Natural killer cell (primary cell): Measurements from ENCODE around the gene GZF1. TPM values are rescaled to one million over a fixed set of nuclear protein-coding genes. Genes with fewer than 3 reads are reported as not detected.

Experiments
- ATAC-seq, 3 donors: fragments of 150-1000 bp in 2 of 3; fragments of 200-7000 bp in 1 of 3; cut with Tn5 transposase; 1 replicate in 1 of 3; 2 replicates in 2 of 3; pipeline ENCODE4 v1.10.0; 2021; ENCODE audit warnings: mild to moderate bottlenecking in 2 of 3, moderate library complexity in 2 of 3
- DNase-seq, 2 donors: peaks; one replicate each; pipeline versions ENCODE4 v3.0.0 to v3.0.0-alpha.2; 2013 to 2021; ENCODE audit warnings: mixed read lengths in 1 of 2
- H3K27ac ChIP-seq: one replicate; pipeline ENCODE4 v1.5.1; 2013; ENCODE audit warnings: mild to moderate bottlenecking, low read length
- H3K27me3 ChIP-seq: one replicate; pipeline ENCODE4 v1.6.1; 2013; ENCODE audit warnings: low read length; ENCODE audit not compliant: control insufficient read depth, insufficient read depth
- H3K36me3 ChIP-seq: one replicate; pipeline ENCODE4 v1.6.1; 2013; ENCODE audit warnings: low read length; ENCODE audit not compliant: control insufficient read depth, insufficient read depth
- H3K4me1 ChIP-seq: one replicate; pipeline ENCODE4 v1.6.1; 2013; ENCODE audit warnings: low read length; ENCODE audit not compliant: control insufficient read depth, insufficient read depth
- H3K4me3 ChIP-seq: one replicate; pipeline ENCODE4 v1.5.1; 2013; ENCODE audit warnings: low read length
- H3K9me3 ChIP-seq: one replicate; pipeline ENCODE4 v1.6.1; 2013; ENCODE audit warnings: low read length; ENCODE audit not compliant: control insufficient read depth, insufficient read depth
- H3K27ac Mint-ChIP-seq, 2 donors: one replicate each; pipeline ENCODE4 v1.8.0; 2022; ENCODE audit warnings: mild to moderate bottlenecking in 2 of 2, mixed read lengths in 2 of 2, moderate library complexity in 1 of 2
- H3K27me3 Mint-ChIP-seq, 2 donors: one replicate each; pipeline ENCODE4 v1.8.0; 2022; ENCODE audit warnings: low read depth in 2 of 2, mixed read lengths in 2 of 2
- H3K36me3 Mint-ChIP-seq: one replicate; pipeline ENCODE4 v1.8.0; 2022; ENCODE audit warnings: mixed read lengths
- H3K4me1 Mint-ChIP-seq, 2 donors: one replicate each; pipeline ENCODE4 v1.8.0; 2022; ENCODE audit warnings: mixed read lengths in 2 of 2
- H3K4me3 Mint-ChIP-seq: one replicate; pipeline ENCODE4 v1.8.0; 2022; ENCODE audit warnings: mild to moderate bottlenecking, moderate library complexity, mixed read lengths
- H3K9me3 Mint-ChIP-seq, 2 donors: one replicate each; pipeline ENCODE4 v1.8.0; 2022; ENCODE audit warnings: mixed read lengths in 2 of 2
- WGBS: methylation state at CpG from one replicate; pipeline ENCODE4 v1.1.7; 2013; ENCODE audit warnings: missing lambda C conversion rate; ENCODE audit not compliant: insufficient coverage; 5-methylcytosine and 5-hydroxymethylcytosine counted together
- intact Hi-C: fragments of 100-400 bp; cut with micrococcal nuclease; formaldehyde crosslinking; loops from one replicate; pipeline ENCODE4 v1.14.2; 2022
- total RNA-seq, 4 donors: library from RNA; stranded (reverse); fragments of 120-200 nt in 1 of 4; gene quantifications; one replicate each; pipeline versions ENCODE4 v1.2.3 to v1.2.4, GENCODE V29; 2013 to 2022
- TF ChIP-seq, protein P1 (sequence below): fragments of 200-600 bp; IDR thresholded peaks from one replicate; pipeline ENCODE4 v1.8.0; 2022; ENCODE audit warnings: antibody characterized with exemption

Gene GZF1
- total RNA-seq, 3 donors from 2014 or later (not counting 1 experiment from before 2014, with no cell fraction given): 45.1 to 56.6 (median 45.9) TPM

DNA sequence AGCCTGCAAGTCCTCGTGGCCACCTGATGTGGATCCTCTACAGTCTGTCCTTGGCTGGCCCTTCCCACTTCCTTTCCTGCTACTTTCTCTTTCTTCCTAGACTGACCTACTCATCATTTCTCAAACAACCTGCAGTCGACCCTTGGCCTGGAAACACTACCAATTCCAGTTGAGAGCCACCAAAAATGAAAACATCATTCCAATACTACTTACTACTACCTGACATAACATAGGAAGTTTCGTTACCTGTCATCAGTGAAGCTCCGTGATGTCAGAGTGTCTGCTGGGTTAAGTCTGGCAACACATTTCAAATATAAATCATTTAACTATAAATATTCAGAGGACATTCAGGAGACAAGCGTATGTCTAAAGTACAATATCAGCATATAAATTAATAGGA lies 13.8 kb downstream of the GZF1 start:
- H3K36me3 Mint-ChIP-seq: no peaks in the 10 kb centered on the region
- no peaks in the 10 kb centered on the region for H3K9me3 Mint-ChIP-seq
- no peaks in the 10 kb centered on the region for H3K4me1 Mint-ChIP-seq
- H3K4me1 ChIP-seq: no peaks in the 10 kb centered on the region
- TF ChIP-seq, protein P1, sequence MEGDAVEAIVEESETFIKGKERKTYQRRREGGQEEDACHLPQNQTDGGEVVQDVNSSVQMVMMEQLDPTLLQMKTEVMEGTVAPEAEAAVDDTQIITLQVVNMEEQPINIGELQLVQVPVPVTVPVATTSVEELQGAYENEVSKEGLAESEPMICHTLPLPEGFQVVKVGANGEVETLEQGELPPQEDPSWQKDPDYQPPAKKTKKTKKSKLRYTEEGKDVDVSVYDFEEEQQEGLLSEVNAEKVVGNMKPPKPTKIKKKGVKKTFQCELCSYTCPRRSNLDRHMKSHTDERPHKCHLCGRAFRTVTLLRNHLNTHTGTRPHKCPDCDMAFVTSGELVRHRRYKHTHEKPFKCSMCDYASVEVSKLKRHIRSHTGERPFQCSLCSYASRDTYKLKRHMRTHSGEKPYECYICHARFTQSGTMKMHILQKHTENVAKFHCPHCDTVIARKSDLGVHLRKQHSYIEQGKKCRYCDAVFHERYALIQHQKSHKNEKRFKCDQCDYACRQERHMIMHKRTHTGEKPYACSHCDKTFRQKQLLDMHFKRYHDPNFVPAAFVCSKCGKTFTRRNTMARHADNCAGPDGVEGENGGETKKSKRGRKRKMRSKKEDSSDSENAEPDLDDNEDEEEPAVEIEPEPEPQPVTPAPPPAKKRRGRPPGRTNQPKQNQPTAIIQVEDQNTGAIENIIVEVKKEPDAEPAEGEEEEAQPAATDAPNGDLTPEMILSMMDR: no peak
- no peak overlapping the region for H3K27ac ChIP-seq
- intact Hi-C loops: no loop called here
- no peak overlapping the region for H3K27ac Mint-ChIP-seq
- peaks cover 66% of the 10 kb centered on the region for H3K36me3 ChIP-seq
- no peak overlapping the region for H3K4me3 Mint-ChIP-seq
- H3K4me3 ChIP-seq: no peak overlapping the region
- ATAC-seq (no peak), DNase-seq (no peak)
- 81% methylated on average over 4 of the region's 5 CpGs for WGBS
- no peaks in the 10 kb centered on the region for H3K27me3 Mint-ChIP-seq
- H3K27me3 ChIP-seq: no peaks in the 10 kb centered on the region
- no peaks in the 10 kb centered on the region for H3K9me3 ChIP-seq

DNA sequence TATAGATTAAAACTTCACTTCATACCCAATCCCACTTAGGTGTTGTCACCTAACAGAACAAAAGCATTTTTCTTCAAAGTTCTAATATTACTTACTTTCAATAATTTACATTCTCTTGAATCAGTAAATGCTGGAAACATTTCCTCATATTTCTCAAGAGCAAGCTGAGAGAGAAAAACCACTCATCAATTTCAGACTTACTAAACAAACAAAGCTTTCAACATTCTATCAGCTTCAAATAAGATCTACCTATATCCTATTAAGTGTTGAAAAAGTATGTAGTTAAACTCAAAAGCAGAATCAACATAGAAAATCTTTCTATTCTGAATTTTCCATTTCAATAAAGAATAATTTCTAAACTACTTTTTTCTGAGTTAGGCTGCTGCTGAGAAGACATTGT lies 17.8 kb downstream of the GZF1 start:
- Histone ChIP-seq H3K27ac (no peak overlapping the region), H3K27me3 (no peaks in the 10 kb centered on the region), H3K36me3 (peaks cover 39% of the 10 kb centered on the region), H3K4me1 (no peaks in the 10 kb centered on the region), H3K9me3 (no peaks in the 10 kb centered on the region), H3K4me3 (no peak overlapping the region)
- intact Hi-C loops: no loop called here
- Mint-ChIP-seq H3K36me3 (no peaks in the 10 kb centered on the region), H3K27me3 (no peaks in the 10 kb centered on the region), H3K4me3 (no peak overlapping the region), H3K4me1 (no peaks in the 10 kb centered on the region), H3K27ac (no peak overlapping the region), H3K9me3 (no peaks in the 10 kb centered on the region)
- DNase-seq (no peak), ATAC-seq (no peak)
- TF ChIP-seq, protein P1: no peak

DNA sequence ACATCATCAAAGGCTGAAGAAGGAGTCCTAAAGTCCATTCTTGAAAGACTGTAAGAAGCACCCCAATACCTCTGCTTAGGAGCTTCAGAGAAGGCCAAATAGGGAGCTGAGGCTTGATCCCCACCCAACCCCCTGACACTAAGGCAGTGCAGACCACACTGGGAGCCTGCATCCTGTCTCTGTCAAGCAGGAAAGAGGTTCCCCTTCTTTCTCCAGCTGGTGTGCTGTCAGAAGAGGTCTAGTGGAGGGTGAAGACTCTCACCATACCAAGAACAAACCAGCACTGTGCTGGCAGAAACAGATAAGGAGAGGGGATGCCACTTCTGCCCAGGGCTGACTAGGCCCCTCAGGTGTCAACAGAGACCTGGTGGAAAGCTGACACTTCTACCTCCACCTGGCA lies 19.9 kb downstream of the GZF1 start:
- peaks cover 0 to 4% of the 10 kb centered on the region in 2 donors for H3K4me1 Mint-ChIP-seq
- H3K4me3 Mint-ChIP-seq: no peak overlapping the region
- Histone ChIP-seq H3K27ac (no peak overlapping the region), H3K4me3 (no peak overlapping the region), H3K36me3 (peaks cover 22% of the 10 kb centered on the region), H3K4me1 (no peaks in the 10 kb centered on the region), H3K9me3 (no peaks in the 10 kb centered on the region), H3K27me3 (no peaks in the 10 kb centered on the region)
- ATAC-seq (no peak), DNase-seq (no peak)
- H3K27me3 Mint-ChIP-seq: no peaks in the 10 kb centered on the region
- no peaks in the 10 kb centered on the region for H3K36me3 Mint-ChIP-seq
- TF ChIP-seq, protein P1: no peak
- intact Hi-C loops: no loop called here
- H3K9me3 Mint-ChIP-seq: no peaks in the 10 kb centered on the region
- H3K27ac Mint-ChIP-seq: no peak overlapping the region

DNA sequence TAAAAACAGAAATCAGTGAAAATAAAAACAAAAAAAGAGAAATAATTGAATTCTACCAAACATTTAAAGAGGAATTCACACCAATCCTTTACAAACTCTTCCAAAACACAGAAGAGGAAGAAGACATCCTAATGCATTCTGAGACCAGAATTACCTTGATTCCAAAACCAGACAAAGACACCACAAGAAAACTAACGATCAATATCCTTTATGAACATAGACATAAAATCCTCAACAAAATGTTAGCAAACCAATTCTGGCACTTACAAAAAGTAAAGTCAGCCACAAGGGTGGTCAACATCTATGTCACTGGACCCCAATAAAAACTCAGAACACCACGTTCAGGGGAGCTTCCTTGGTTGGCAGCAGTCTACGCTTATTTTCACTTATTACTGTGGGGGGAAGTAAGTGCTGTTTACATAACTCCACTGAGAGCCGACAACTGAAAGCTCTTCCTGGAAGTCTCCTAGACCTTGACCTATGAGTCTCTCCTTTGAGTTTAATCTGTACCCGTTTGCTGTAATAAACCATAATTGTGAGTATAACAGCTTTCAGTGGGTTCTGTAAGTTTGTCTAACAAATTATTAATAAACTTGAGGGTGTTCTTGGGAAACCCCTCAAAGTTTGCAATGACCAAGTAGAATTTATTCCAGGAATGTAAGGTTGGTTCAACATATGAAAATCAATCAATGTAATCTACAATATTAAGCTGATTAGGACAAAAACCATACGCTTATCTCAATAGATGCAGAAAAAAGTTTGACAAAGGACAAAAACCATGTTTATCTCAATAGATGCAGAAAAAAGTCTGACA lies 24.5 kb downstream of the GZF1 start:
- intact Hi-C loops: no loop called here
- Mint-ChIP-seq H3K36me3 (no peaks in the 10 kb centered on the region), H3K4me1 (peaks cover 0 to 4% of the 10 kb centered on the region in 2 donors), H3K9me3 (no peaks in the 10 kb centered on the region), H3K27ac (no peak overlapping the region), H3K4me3 (no peak overlapping the region), H3K27me3 (no peaks in the 10 kb centered on the region)
- Histone ChIP-seq H3K27ac (no peak overlapping the region), H3K4me3 (no peak overlapping the region), H3K36me3 (peaks cover 13% of the 10 kb centered on the region), H3K4me1 (no peaks in the 10 kb centered on the region), H3K27me3 (no peaks in the 10 kb centered on the region), H3K9me3 (no peaks in the 10 kb centered on the region)
- TF ChIP-seq, protein P1: no peak
- ATAC-seq (no peak), DNase-seq (no peak)
- 86% methylated on average over 5 of the region's 6 CpGs for WGBS
